HEK293T (cell line): ENCODE measurements around the gene VDR.

Source experiments
- CTCF ChIA-PET: fragments of 350-600 bp; formaldehyde crosslinking; extraction: SDS; loops from one replicate; lab custom pipeline; 2021; ENCODE audit warnings: antibody characterized with exemption, inconsistent platforms; lab: Yijun Ruan, JAX
- POLR2A ChIA-PET: fragments of 350-600 bp; formaldehyde crosslinking; extraction: SDS; loops from one replicate; lab custom pipeline; 2020; ENCODE audit warnings: antibody characterized with exemption, inconsistent platforms; lab: Yijun Ruan, JAX
- DNase-seq: peaks from one replicate; pipeline ENCODE4 v3.0.0; 2012; ENCODE audit warnings: mixed read lengths; ENCODE audit errors: extremely low spot score
- ARNT ChIP-seq: fragments of 450-650 bp; IDR thresholded peaks from 2 replicates; pipeline ENCODE4 v1.6.1; 2017; ENCODE audit warnings: mild to moderate bottlenecking
- BHLHE40 ChIP-seq: fragments of 450-650 bp; IDR thresholded peaks from 2 replicates; pipeline ENCODE4 v1.6.1; 2016; ENCODE audit warnings: mild to moderate bottlenecking, moderate library complexity, borderline replicate concordance
- CTBP1 ChIP-seq: fragments of 450-650 bp; IDR thresholded peaks from 2 replicates; pipeline ENCODE4 v1.6.1; 2016; ENCODE audit warnings: borderline replicate concordance
- ELF4 ChIP-seq: fragments of 450-650 bp; IDR thresholded peaks from 2 replicates; pipeline ENCODE4 v1.6.1; 2017; ENCODE audit warnings: antibody characterized with exemption
- FOXA1 ChIP-seq: fragments of 450-650 bp; IDR thresholded peaks from 2 replicates; pipeline ENCODE4 v1.6.1; 2016; ENCODE audit warnings: mild to moderate bottlenecking
- FOXK2 ChIP-seq: fragments of 450-650 bp; IDR thresholded peaks from 2 replicates; pipeline ENCODE4 v1.6.1; 2016; ENCODE audit warnings: mild to moderate bottlenecking
- FOXM1 ChIP-seq: fragments of 450-650 bp; IDR thresholded peaks from 2 replicates; pipeline ENCODE4 v1.6.1; 2017; ENCODE audit warnings: mild to moderate bottlenecking, borderline replicate concordance
- HDGF ChIP-seq: fragments of 450-650 bp; IDR thresholded peaks from 2 replicates; pipeline ENCODE4 v1.6.1; 2017; ENCODE audit warnings: antibody characterized with exemption, borderline replicate concordance
- L3MBTL2 ChIP-seq: fragments of 450-650 bp; conservative IDR thresholded peaks from 2 replicates; pipeline ENCODE4 v1.6.1; 2016; ENCODE audit warnings: mild to moderate bottlenecking
- LEF1 ChIP-seq: fragments of 450-650 bp; IDR thresholded peaks from 2 replicates; pipeline ENCODE4 v1.6.1; 2017; ENCODE audit warnings: mild to moderate bottlenecking, borderline replicate concordance
- NFRKB ChIP-seq: fragments of 450-650 bp; IDR thresholded peaks from 2 replicates; pipeline ENCODE4 v1.6.1; 2016; ENCODE audit warnings: mild to moderate bottlenecking, moderate library complexity
- PKNOX1 ChIP-seq: fragments of 450-650 bp; IDR thresholded peaks from 2 replicates; pipeline ENCODE4 v1.6.1; 2016
- SP1 ChIP-seq: fragments of 450-650 bp; IDR thresholded peaks from 2 replicates; pipeline ENCODE4 v1.6.1; 2017
- SUZ12 ChIP-seq: fragments of 450-650 bp; IDR thresholded peaks from 2 replicates; pipeline ENCODE4 v1.6.1; 2016; ENCODE audit warnings: mild to moderate bottlenecking
- TARDBP ChIP-seq: fragments of 450-650 bp; IDR thresholded peaks from 2 replicates; pipeline ENCODE4 v1.6.1; 2016
- ZNF384 ChIP-seq: fragments of 450-650 bp; IDR thresholded peaks from 2 replicates; pipeline ENCODE4 v1.6.1; 2016

VDR gene

GRCh38 chr12:47864646-47865235 is 40.1 kb downstream of the VDR start:
- ChIA-PET POLR2A (no interaction called here), CTCF (interaction anchor here (0.7 kb wide), 1 partner anchor 216 kb away, joined by 3 read pairs; no protein-coding TSS in a partner anchor)
- DNase-seq: no peak
- no peak for TF ChIP-seq NFRKB

- CTCF ChIA-PET: no interaction called here
- no peak for DNase-seq
- TF ChIP-seq L3MBTL2 (no peak), HDGF (no peak), ELF4 (no peak), PKNOX1 (no peak), CTBP1 (no peak), SP1 (no peak), FOXM1 (no peak), BHLHE40 (no peak), TARDBP (no peak), FOXK2 (no peak), NFRKB (no peak), ARNT (no peak), ZNF384 (no peak)
- POLR2A ChIA-PET: no interaction called here
Measured at GRCh38 chr12:47863985-47864384, 40.8 kb downstream of the VDR start.

- CTCF ChIA-PET: no interaction called here
- POLR2A ChIA-PET: no interaction called here
- TF ChIP-seq ARNT (no peak), FOXM1 (no peak), LEF1 (no peak), NFRKB (no peak)
- DNase-seq: no peak
Measured at GRCh38 chr12:47863467-47863866, 41.3 kb downstream of the VDR start.

- TF ChIP-seq ARNT: no peak
- no peak for TF ChIP-seq FOXA1
- no peak for TF ChIP-seq FOXK2
- no peak for TF ChIP-seq CTBP1
- TF ChIP-seq HDGF: no peak
- TF ChIP-seq L3MBTL2: no peak
- TF ChIP-seq ZNF384: no peak
- no peak for TF ChIP-seq BHLHE40
- TF ChIP-seq PKNOX1: no peak
- TF ChIP-seq SP1: no peak
- TF ChIP-seq LEF1: no peak
- TF ChIP-seq FOXM1: no peak
- TF ChIP-seq NFRKB: no peak
- no peak for TF ChIP-seq ELF4
- ChIA-PET CTCF (no interaction called here), POLR2A (no interaction called here)
- DNase-seq: no peak
Measured at GRCh38 chr12:47862881-47863280, 41.9 kb downstream of the VDR start.

- ChIA-PET CTCF (interaction anchor here (2.0 kb wide), 1 partner anchor 8 kb away, joined by 4 read pairs; no protein-coding TSS in a partner anchor), POLR2A (no interaction called here)
- DNase-seq: no peak
- TF ChIP-seq CTBP1 (no peak), PKNOX1 (no peak), LEF1 (no peak)
Measured at GRCh38 chr12:47862167-47862750, 42.5 kb downstream of the VDR start.

GRCh38 chr12:47860873-47861272 is 43.9 kb downstream of the VDR start:
- POLR2A ChIA-PET: interaction anchor here (1.5 kb wide), 1 partner anchor 13 kb away, joined by 3 read pairs; no protein-coding TSS in a partner anchor
- DNase-seq: no peak
- no peak for TF ChIP-seq LEF1
- TF ChIP-seq FOXK2: no peak
- TF ChIP-seq ARNT: no peak
- no peak for TF ChIP-seq SUZ12
- TF ChIP-seq ZNF384: no peak
- no peak for TF ChIP-seq ELF4
- CTCF ChIA-PET: interaction anchor here (2.0 kb wide), 1 partner anchor 9 kb away, joined by 4 read pairs; no protein-coding TSS in a partner anchor

GRCh38 chr12:47860279-47860841 is 44.4 kb downstream of the VDR start:
- CTCF ChIA-PET: interaction anchor here (2.0 kb wide), 1 partner anchor 10 kb away, joined by 4 read pairs; no protein-coding TSS in a partner anchor
- DNase-seq: no peak
- TF ChIP-seq PKNOX1 (no peak), FOXM1 (no peak), L3MBTL2 (no peak), BHLHE40 (no peak), HDGF (no peak), NFRKB (no peak), ZNF384 (no peak), CTBP1 (no peak), FOXA1 (no peak), SP1 (no peak), LEF1 (no peak), FOXK2 (no peak), ELF4 (no peak), ARNT (no peak), SUZ12 (no peak), TARDBP (no peak)
- POLR2A ChIA-PET: interaction anchor here (1.5 kb wide), 1 partner anchor 13 kb away, joined by 3 read pairs; no protein-coding TSS in a partner anchor
